Stomach (tissue), 4 donors: ENCODE data around the gene SLC25A34.

Experiments
- CTCF ChIP-seq, 7 experiments: fragments of 450-650 bp in 4 of 7; fragments of 200-600 bp in 3 of 7; sonication (generic) in 3 of 7; IDR thresholded peaks; one replicate each; pipeline ENCODE4 v1.5.1; 2016 to 2019; ENCODE audit warnings: antibody characterized with exemption in 7 of 7, control low read depth in 2 of 7, mild to moderate bottlenecking in 1 of 7
- POLR2A ChIP-seq, 4 donors: fragments of 450-650 bp; IDR thresholded peaks; one replicate each; pipeline ENCODE4 v1.6.1; 2016; ENCODE audit warnings: antibody characterized with exemption in 4 of 4, control low read depth in 2 of 4, mild to moderate bottlenecking in 1 of 4, moderate library complexity in 1 of 4
- POLR2AphosphoS5 ChIP-seq, 3 donors: sonication (generic); formaldehyde crosslinking; IDR thresholded peaks; one replicate each; pipeline ENCODE4 v1.6.1; 2016; ENCODE audit warnings: antibody characterized with exemption in 3 of 3

GRCh38 chr1:15739745-15740144 lies 3.7 kb downstream of the SLC25A34 start:
- TF ChIP-seq POLR2AphosphoS5 (IDR thresholded peaks at IDR 0.05): no peak
- no peak for TF ChIP-seq CTCF (IDR thresholded peaks at IDR 0.05)
- TF ChIP-seq POLR2A (IDR thresholded peaks at IDR 0.05): no peak
